Measurements from ENCODE around the gene HMGXB4.

HMGXB4 gene

DNA sequence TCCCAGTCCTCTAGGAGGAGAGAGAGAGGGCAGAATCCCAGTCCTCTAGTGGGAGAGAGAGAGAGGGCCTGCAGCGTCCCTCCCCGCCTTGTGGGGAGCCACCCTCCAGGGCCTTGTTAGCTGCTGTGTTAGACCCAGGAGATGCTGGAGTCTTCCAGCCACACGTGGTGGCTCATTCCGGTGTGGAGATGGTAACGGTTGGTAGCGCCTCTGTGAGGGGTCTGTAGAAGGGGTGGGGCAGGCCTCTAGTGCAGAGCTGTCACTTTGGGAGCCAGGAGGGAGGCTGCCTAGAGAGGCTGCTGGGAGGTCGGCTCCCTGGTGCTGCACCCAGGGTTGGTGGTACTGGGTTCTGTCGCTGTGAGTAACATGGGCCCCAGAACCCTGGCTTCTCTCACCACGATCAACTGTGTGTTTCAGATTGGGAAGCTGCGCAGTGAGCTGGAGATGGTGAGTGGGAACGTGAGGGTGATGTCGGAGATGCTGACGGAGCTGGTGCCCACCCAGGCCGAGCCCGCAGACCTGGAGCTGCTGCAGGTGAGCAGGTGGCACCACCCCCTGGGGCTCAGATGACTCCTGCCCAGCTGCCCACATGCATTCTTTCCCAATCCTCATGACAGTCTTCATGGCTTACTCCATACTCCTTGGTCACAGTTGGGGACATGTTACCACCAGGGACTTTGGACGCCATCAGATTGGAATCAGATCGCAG lies 69.7 kb downstream of the HMGXB4 start:
- DNase-seq (ENCODE audit: low read depth): no peak

GRCh38 chr22:35327690-35328471 lies 70.6 kb downstream of the HMGXB4 start:
- no peak for DNase-seq (ENCODE audit: low read depth)

GRCh38 chr22:35328472-35328885 lies 71.2 kb downstream of the HMGXB4 start:
- no peak for DNase-seq (ENCODE audit: low read depth)

GRCh38 chr22:35329114-35329847 lies 72.0 kb downstream of the HMGXB4 start:
- no peak for DNase-seq (ENCODE audit: low read depth)

DNA sequence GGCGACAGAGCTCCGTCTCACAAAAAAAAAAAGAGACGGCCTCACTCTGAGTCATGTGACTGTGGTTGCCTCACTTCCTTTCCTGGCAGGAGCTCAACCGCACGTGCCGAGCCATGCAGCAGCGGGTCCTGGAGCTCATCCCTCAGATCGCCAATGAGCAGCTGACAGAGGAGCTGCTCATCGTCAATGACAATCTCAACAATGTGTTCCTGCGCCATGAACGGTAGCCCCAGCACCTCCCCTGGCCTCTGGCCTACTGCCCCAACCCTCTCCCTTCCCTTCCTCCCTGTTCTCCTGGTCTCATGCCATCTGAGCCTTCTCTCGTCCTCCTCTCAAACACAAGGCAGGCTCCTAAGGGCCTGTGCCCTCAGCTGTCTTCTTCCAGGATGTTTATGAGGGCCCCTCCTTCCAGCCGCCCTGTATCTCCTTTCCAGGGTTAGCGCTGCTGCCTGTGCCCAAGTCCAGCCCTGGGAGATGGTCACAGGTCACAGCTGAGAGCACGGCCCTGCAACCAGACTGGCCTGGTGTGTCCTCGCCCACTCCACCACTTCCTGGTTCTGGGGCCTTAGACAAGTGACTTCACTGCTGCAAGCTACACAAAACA lies 73.1 kb downstream of the HMGXB4 start:
- peak; percentile 61 for DNase-seq (ENCODE audit: low read depth)

- DNase-seq (ENCODE audit: low read depth): no peak
Measured at GRCh38 chr22:35332278-35332677, 75.0 kb downstream of the HMGXB4 start.

DNA sequence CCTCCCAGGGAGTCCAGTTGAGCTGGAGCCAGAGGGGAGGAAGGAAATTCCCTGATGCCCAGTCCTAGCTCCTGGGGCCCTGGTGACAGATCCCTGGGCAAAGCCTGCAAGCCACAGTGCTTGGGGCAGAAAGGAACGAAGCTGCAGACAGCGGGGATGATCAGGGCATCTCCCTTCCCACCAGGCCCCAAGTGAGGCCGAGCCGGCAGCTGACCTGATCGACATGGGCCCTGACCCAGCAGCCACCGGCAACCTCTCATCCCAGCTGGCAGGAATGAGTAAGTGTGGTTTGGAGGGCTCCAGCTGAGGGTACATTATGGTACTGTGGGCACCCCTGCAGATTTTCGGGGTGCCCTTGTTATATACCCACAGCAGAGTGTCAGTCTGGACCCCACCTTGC lies 75.9 kb downstream of the HMGXB4 start:
- no peak for DNase-seq (ENCODE audit: low read depth)

GRCh38 chr22:35334004-35334403 lies 76.7 kb downstream of the HMGXB4 start:
- DNase-seq (ENCODE audit: low read depth): no peak

- DNase-seq (ENCODE audit: low read depth): no peak
Measured at GRCh38 chr22:35335468-35335867, 78.2 kb downstream of the HMGXB4 start.

DNA sequence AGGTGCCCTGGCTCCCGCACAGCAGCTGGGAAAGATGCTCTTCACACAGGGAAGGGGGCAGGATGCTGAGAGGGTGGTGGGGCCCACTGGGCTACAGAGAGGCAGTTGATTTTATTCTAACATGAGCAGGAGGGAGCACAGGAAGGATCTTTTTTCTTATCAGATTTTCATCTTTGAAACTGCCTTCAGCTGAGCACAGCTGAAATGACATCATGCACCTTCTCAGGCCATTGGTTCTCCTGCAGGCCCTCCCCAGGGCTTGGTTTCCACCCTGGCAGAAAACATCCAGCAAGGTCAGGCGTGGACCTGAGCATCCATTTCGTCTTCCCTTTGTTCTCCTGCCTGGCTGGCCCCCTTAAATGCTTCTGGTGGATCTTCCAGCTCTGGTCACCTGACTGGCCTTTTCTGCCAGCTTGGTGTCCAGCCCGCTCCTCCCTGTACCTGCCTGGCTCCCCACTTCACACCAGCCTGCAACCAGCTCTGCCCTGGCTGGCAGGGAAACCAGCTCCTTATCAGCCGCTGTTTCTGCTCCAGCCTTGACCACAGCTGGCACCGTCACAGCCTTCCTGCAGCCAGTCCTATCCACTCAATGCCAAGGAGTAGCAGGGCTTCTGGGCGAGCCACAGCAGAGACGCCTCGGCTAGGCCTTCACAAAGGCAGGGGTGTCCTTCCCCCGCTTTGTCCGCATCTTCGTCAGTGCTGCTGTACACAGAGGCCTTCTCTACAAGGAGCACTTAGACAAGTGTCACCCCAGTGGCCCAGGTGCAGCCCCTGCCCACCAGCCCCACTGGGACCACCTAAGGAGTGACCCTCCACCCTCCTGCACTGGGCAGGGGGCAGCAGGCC lies 78.9 kb downstream of the HMGXB4 start:
- DNase-seq (ENCODE audit: low read depth): no peak

DNA sequence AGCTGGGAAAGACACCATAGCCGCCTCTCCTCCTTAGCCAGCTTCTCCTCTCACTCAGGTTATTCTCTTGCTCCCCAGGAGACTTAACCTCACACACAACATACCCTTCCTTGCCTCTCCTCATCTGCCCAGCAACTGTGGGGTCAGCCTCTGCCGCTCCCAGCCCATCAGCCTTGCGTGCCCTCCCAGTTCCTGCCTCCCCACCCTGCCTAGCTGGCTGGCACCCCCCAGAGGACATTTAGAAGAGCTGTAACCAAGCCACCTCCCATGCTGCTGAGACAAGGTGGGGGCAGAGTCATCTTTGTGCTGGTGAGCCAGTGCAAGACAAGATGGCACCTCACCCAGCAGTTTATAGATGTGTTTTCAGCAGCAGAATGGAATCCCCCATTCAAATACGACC lies 80.6 kb downstream of the HMGXB4 start:
- DNase-seq (ENCODE audit: low read depth): no peak

GRCh38 chr22:35341090-35341874 lies 84.0 kb downstream of the HMGXB4 start:
- no peak for DNase-seq (ENCODE audit: low read depth)

GRCh38 chr22:35342390-35342789 lies 85.1 kb downstream of the HMGXB4 start:
- no peak for DNase-seq (ENCODE audit: low read depth)

GRCh38 chr22:35343664-35344550 lies 86.6 kb downstream of the HMGXB4 start:
- DNase-seq (ENCODE audit: low read depth): no peak

DNA sequence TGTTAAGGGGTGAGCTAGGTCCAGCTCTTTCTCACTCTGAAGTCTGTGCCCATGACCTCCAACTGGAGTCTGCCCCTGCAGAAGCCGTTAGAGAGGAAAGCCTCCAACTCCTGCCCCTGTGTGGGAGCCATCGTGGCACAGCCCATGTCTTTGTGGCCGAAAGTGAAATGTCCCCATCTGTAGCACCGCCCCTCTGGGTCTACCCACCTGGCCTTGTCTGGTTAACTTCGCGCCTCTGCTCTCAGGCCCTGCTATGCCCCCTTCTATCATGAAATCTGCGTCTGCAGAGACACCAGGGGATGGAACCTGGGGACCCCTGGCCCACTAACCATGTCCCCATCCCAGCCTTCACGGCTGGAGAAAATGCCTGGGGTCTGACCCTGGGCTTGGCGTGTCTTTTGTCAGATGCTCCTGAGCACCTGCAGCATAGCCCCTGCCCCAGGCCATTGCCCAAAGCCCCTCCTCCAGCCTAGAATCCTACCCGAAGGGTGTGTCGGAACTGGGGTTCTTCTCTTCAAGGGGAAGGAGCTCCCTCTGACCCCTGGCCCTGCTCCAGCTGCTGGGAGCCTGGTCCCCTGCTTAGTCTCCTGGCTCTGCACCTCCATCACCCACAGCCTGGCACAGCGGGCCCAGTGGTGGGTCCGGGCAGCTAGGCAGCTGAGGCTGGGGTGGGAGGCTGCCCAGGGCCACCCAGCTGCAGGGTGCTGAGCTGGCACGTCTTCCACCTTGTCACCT lies 87.8 kb downstream of the HMGXB4 start:
- no peak for DNase-seq (ENCODE audit: low read depth)
